ENCODE measurements around the gene BCL2L2.

BCL2L2 gene

GRCh38 chr14:23281247-23281646 lies 25.4 kb upstream of the BCL2L2 start:
- no peak for DNase-seq (ENCODE audit: low read depth)
- in situ Hi-C loops (cut with HindIII; ENCODE audit: low sequenced_read_pairs) = no loop called here
- TF ChIP-seq, protein P1, sequence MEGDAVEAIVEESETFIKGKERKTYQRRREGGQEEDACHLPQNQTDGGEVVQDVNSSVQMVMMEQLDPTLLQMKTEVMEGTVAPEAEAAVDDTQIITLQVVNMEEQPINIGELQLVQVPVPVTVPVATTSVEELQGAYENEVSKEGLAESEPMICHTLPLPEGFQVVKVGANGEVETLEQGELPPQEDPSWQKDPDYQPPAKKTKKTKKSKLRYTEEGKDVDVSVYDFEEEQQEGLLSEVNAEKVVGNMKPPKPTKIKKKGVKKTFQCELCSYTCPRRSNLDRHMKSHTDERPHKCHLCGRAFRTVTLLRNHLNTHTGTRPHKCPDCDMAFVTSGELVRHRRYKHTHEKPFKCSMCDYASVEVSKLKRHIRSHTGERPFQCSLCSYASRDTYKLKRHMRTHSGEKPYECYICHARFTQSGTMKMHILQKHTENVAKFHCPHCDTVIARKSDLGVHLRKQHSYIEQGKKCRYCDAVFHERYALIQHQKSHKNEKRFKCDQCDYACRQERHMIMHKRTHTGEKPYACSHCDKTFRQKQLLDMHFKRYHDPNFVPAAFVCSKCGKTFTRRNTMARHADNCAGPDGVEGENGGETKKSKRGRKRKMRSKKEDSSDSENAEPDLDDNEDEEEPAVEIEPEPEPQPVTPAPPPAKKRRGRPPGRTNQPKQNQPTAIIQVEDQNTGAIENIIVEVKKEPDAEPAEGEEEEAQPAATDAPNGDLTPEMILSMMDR (IDR thresholded peaks at IDR 0.05; ENCODE audit: low read depth, low read length, missing control alignments) = no peak
- no peak overlapping the region for H3K4me3 ChIP-seq (ENCODE audit: low read depth, low read length)

- TF ChIP-seq, protein P1 (IDR thresholded peaks at IDR 0.05; ENCODE audit: low read depth, low read length, missing control alignments) = no peak
- in situ Hi-C loops (cut with HindIII; ENCODE audit: low sequenced_read_pairs) = no loop called here
- H3K4me3 ChIP-seq (ENCODE audit: low read depth, low read length) = peak overlapping the region; percentile 98
- DNase-seq (ENCODE audit: low read depth) = no peak
Measured at GRCh38 chr14:23284654-23285529, 21.7 kb upstream of the BCL2L2 start.

GRCh38 chr14:23285530-23286019 lies 21.1 kb upstream of the BCL2L2 start:
- no peak for DNase-seq (ENCODE audit: low read depth)
- in situ Hi-C loops (cut with HindIII; ENCODE audit: low sequenced_read_pairs) = no loop called here
- TF ChIP-seq, protein P1 (IDR thresholded peaks at IDR 0.05; ENCODE audit: low read depth, low read length, missing control alignments) = no peak
- H3K4me3 ChIP-seq (ENCODE audit: low read depth, low read length) = peak overlapping the region; percentile 98

- peak; percentile 96 for DNase-seq (ENCODE audit: low read depth)
- peak within 1 kb of the TSS; percentile 98 for H3K4me3 ChIP-seq (ENCODE audit: low read depth, low read length)
- TF ChIP-seq, protein P1 (IDR thresholded peaks at IDR 0.05; ENCODE audit: low read depth, low read length, missing control alignments) = no peak
- in situ Hi-C loops (cut with HindIII; ENCODE audit: low sequenced_read_pairs) = no loop called here
Measured at GRCh38 chr14:23286020-23286901, 20.4 kb upstream of the BCL2L2 start, which contains the start of gene HOMEZ. TSS of gene HOMEZ (minus strand) at chr14:23286132. CDS start at chr14:23285952, 180 bp downstream.

DNA sequence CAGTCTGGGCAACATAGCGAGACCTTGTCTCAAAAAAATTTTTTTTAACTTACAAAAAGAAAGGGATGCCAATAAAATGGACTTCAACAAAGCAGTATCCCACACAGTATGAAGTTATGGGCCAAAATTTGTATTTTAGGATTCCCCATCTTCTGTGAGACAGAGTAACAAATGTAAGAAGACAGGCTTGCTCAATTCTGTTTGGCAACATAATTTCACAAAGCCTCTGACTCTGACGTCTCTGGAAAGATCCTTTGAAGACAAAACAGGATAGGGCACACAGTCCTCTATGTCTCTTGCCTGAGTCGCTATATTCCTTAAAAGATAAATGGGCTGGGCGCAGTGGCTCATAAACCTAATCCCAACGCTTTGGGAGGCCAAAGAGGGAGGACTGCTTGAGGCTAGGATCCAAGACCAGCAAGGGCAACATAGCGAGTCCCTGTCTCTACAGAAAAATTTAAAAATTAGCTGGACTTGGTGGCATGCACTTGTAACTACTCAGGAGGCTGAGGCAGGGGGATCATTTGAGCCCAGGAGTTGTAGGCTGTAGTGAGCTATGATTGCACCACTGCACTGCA lies 19.6 kb upstream of the BCL2L2 start:
- in situ Hi-C loops (cut with HindIII; ENCODE audit: low sequenced_read_pairs) = no loop called here
- H3K4me3 ChIP-seq (ENCODE audit: low read depth, low read length) = peak overlapping the region; percentile 98
- no peak for DNase-seq (ENCODE audit: low read depth)
- TF ChIP-seq, protein P1 (IDR thresholded peaks at IDR 0.05; ENCODE audit: low read depth, low read length, missing control alignments) = no peak
